ENCODE results near the gene SPATA45.
"Not testable (repeated sequence)": the region's sequence is repeated elsewhere in the genome, so short reads cannot be mapped to it uniquely, and the experiment has no call there.

Gene SPATA45

GRCh38 chr1:212838145-212838544 is 9.3 kb downstream of the SPATA45 start:
- no peak overlapping the region for H3K4me3 ChIP-seq
- TF ChIP-seq Cebpa-rat (IDR thresholded peaks at IDR 0.05) = no peak
- no peak overlapping the region for H3K27ac ChIP-seq
- no peaks in the 10 kb centered on the region for H3K27me3 ChIP-seq
- H3K9ac ChIP-seq = no peak overlapping the region
- no peak overlapping the region for H3K4me2 ChIP-seq
- H3K9me3 ChIP-seq (replicated peaks in 1 of 11) = peaks cover 0 to under 1% (median 0%) of the 10 kb centered on the region in 11 experiments; a peak in 1 of 22 replicates
- no peaks in the 10 kb centered on the region for H3K36me3 ChIP-seq
- no peaks in the 10 kb centered on the region for H4K20me1 ChIP-seq
- peaks cover 0 to 11% (median 0%) of the 10 kb centered on the region in 10 experiments; a peak in 5 of 20 replicates for H3K4me1 ChIP-seq

DNA sequence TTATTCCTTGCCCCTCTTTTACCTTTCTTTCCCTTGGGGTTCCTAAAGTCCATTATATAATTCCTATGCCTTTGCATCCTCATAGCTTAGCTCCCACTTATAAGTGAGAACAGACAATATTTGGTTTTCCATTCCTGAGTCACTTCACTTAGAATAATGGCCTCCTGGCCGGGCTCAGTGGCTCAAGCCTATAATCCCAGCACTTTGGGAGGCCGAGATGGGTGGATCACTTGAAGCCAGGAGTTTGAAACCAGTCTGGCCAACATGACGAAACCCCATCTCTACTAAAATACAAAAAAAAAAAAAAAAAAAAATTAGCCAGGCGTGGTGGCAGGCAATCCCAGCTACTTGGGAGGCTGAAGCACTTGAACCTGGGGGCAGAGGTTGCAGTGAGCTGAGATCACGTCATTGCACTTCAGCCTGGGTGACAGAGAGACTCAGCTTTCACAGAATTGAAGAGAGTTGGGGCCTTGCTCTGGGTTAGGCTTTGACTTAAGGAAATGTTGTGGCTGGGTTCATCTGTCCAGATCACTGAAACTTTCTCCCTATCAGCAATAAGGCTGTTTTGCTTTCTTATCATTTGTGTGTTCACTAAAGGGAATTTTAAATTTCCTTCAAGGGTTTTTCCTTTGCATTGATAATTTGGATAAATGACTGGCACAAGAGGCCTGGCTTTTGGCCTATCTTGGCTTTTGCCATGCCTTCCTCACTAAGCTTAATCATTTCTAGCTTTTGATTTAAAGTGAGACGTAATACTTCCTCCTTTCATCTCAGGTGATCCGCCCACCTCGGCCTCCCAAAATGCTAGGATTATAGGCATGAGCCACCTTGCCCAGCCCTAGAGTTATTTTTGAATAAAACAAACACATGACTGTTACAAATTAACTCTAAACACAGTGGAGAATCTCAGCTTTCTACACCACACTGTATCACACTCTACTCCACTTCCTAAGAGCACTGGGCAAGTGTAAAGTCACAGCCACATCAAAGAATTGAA is 13.9 kb downstream of the SPATA45 start:
- H3K4me2 ChIP-seq = peak overlapping the region in 3 of 11 experiments; percentile 2 to 13 (median 13); a peak in 2 of 22 replicates
- not testable (repeated sequence) for H3K36me3 ChIP-seq; H3K9ac ChIP-seq; H3K27me3 ChIP-seq; H3K27ac ChIP-seq; H3K9me3 ChIP-seq (replicated peaks in 1 of 11); H4K20me1 ChIP-seq; H3K4me3 ChIP-seq
- H3K4me1 ChIP-seq = peaks cover 0 to 11% (median 0%) of the 10 kb centered on the region in 10 experiments; a peak in 5 of 20 replicates

DNA sequence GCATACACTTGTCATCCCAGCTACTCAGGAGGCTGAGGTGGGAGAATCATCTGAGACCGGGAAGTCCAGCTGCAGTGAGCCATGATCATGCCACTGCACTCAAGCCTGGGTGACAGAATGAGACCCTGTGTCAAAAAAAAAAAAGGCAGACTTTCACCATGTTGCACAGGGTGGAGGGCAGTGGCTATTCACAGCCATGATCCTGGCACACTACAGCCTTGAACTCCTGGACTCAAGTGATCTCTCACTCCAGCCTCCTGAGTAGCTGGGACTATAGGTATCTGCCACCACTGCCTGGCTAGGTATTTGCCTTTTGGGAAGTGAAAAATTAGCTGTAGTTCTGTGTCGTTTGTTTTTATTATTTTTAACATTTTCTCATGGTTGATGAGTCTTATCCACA is 19.1 kb downstream of the SPATA45 start:
- H3K9me3 ChIP-seq (replicated peaks in 1 of 11) = peaks cover 27 to 40% (median 34%) of the 10 kb centered on the region in 11 experiments
- no peaks in the 10 kb centered on the region for H4K20me1 ChIP-seq
- no peak overlapping the region for H3K4me2 ChIP-seq
- H3K4me1 ChIP-seq = peaks cover 0 to under 1% (median 0%) of the 10 kb centered on the region in 10 experiments; a peak in 1 of 20 replicates
- no peak overlapping the region for H3K4me3 ChIP-seq
- no peak for TF ChIP-seq Cebpa-rat (IDR thresholded peaks at IDR 0.05)
- H3K27me3 ChIP-seq = no peaks in the 10 kb centered on the region
- no peak overlapping the region for H3K27ac ChIP-seq
- peaks cover 0 to 19% (median 0%) of the 10 kb centered on the region in 11 experiments; a peak in 9 of 22 replicates for H3K36me3 ChIP-seq
- no peak overlapping the region for H3K9ac ChIP-seq

GRCh38 chr1:212827831-212828278 is 19.6 kb downstream of the SPATA45 start:
- no peak overlapping the region for H3K9ac ChIP-seq
- no peak for TF ChIP-seq Cebpa-rat (IDR thresholded peaks at IDR 0.05)
- H3K27me3 ChIP-seq = no peaks in the 10 kb centered on the region
- H3K36me3 ChIP-seq = peaks cover 0 to 19% (median 0%) of the 10 kb centered on the region in 11 experiments; a peak in 9 of 22 replicates
- no peaks in the 10 kb centered on the region for H3K4me1 ChIP-seq
- no peaks in the 10 kb centered on the region for H4K20me1 ChIP-seq
- no peak overlapping the region for H3K4me3 ChIP-seq
- H3K4me2 ChIP-seq = no peak overlapping the region
- peaks cover 27 to 41% (median 34%) of the 10 kb centered on the region in 11 experiments for H3K9me3 ChIP-seq (replicated peaks in 1 of 11)
- H3K27ac ChIP-seq = no peak overlapping the region

- H3K4me1 ChIP-seq = no peaks in the 10 kb centered on the region
- peaks cover 0 to 19% (median 0%) of the 10 kb centered on the region in 11 experiments; a peak in 9 of 22 replicates for H3K36me3 ChIP-seq
- no peak overlapping the region for H3K4me2 ChIP-seq
- H3K4me3 ChIP-seq = no peak overlapping the region
- peaks cover 27 to 41% (median 34%) of the 10 kb centered on the region in 11 experiments for H3K9me3 ChIP-seq (replicated peaks in 1 of 11)
- TF ChIP-seq Cebpa-rat (IDR thresholded peaks at IDR 0.05) = no peak
- H3K27me3 ChIP-seq = no peaks in the 10 kb centered on the region
- H3K27ac ChIP-seq = no peak overlapping the region
- no peak overlapping the region for H3K9ac ChIP-seq
- no peaks in the 10 kb centered on the region for H4K20me1 ChIP-seq
Measured at GRCh38 chr1:212827171-212827776, 20.2 kb downstream of the SPATA45 start.

GRCh38 chr1:212825798-212826452 is 21.5 kb downstream of the SPATA45 start:
- Histone ChIP-seq H3K4me2 (no peak overlapping the region), H3K4me1 (peaks cover 0 to 2% (median 0%) of the 10 kb centered on the region in 10 experiments; a peak in 1 of 20 replicates), H3K27me3 (no peaks in the 10 kb centered on the region), H3K9me3 (replicated peaks in 1 of 11) (peaks cover 27 to 41% (median 34%) of the 10 kb centered on the region in 11 experiments), H3K9ac (no peak overlapping the region), H4K20me1 (no peaks in the 10 kb centered on the region), H3K36me3 (peaks cover 0 to 19% (median 0%) of the 10 kb centered on the region in 11 experiments; a peak in 9 of 22 replicates), H3K27ac (no peak overlapping the region), H3K4me3 (no peak overlapping the region)
- TF ChIP-seq Cebpa-rat (IDR thresholded peaks at IDR 0.05) = no peak

DNA sequence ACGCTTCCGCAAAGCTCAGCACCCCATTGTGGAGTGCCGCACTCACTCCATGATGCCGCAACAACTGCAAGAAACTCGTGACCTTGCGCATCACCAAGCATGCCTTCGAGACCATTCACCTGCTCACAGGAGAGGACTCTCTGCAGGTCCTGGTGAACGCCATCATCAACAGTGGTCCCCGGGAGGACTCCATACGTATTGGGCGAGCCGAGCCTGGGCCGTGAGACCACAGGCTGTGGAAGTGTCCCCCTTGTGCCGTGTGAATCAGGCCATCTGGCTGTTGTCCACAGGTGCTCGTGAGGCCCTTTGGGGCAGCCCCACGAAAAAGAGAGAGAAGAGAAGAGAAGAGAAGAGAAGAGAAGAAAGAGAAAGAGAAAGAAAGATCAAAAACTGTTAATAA is 23.2 kb downstream of the SPATA45 start:
- Histone ChIP-seq H3K4me1 (peaks cover 0 to 19% (median 6%) of the 10 kb centered on the region in 10 experiments; a peak in 10 of 20 replicates), H3K36me3 (peaks cover 0 to 19% (median 0%) of the 10 kb centered on the region in 11 experiments; a peak in 9 of 22 replicates), H3K4me3 (no peak overlapping the region), H3K9ac (no peak overlapping the region), H3K27me3 (no peaks in the 10 kb centered on the region), H3K27ac (no peak overlapping the region), H3K4me2 (no peak overlapping the region), H4K20me1 (no peaks in the 10 kb centered on the region), H3K9me3 (replicated peaks in 1 of 11) (peaks cover 27 to 41% (median 34%) of the 10 kb centered on the region in 11 experiments)
- TF ChIP-seq Cebpa-rat (IDR thresholded peaks at IDR 0.05) = no peak

DNA sequence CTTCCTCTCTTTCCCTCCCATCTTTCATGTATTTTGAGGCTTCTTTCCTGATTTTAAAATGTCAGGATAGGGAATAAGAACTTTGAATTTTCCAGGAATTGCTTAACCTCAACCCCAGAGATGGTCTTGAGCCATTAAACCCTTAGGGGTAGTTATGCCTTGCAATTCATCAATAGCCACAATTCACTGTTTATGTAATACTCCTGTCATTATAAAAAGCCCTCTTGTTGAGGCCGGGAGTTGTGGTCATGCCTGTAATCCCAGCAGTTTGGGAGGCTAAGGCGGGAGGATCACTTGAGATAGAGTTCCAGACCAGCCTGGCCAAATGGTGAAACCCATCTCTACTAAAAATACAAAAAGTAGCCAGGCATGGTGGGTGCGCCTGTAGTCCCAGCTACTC is 24.5 kb downstream of the SPATA45 start:
- Histone ChIP-seq H3K9ac (no peak overlapping the region), H3K9me3 (replicated peaks in 1 of 11) (peaks cover 27 to 41% (median 34%) of the 10 kb centered on the region in 11 experiments), H3K4me3 (no peak overlapping the region), H4K20me1 (no peaks in the 10 kb centered on the region), H3K4me2 (no peak overlapping the region), H3K27me3 (no peaks in the 10 kb centered on the region), H3K4me1 (peaks cover 0 to 24% (median 6%) of the 10 kb centered on the region in 10 experiments; a peak in 10 of 20 replicates), H3K27ac (no peak overlapping the region), H3K36me3 (peaks cover 0 to 19% (median 0%) of the 10 kb centered on the region in 11 experiments; a peak in 9 of 22 replicates)
- no peak for TF ChIP-seq Cebpa-rat (IDR thresholded peaks at IDR 0.05)
